HG02588 (cell line): ENCODE results near the gene LRIT1.

Source experiments
- ATAC-seq: cut with Tn5 transposase; IDR thresholded peaks from one replicate; pipeline ENCODE4 v1.9.1; 2021; ENCODE audit warnings: mild to moderate bottlenecking, moderate library complexity; ENCODE audit not compliant: unreplicated experiment

LRIT1 gene

DNA sequence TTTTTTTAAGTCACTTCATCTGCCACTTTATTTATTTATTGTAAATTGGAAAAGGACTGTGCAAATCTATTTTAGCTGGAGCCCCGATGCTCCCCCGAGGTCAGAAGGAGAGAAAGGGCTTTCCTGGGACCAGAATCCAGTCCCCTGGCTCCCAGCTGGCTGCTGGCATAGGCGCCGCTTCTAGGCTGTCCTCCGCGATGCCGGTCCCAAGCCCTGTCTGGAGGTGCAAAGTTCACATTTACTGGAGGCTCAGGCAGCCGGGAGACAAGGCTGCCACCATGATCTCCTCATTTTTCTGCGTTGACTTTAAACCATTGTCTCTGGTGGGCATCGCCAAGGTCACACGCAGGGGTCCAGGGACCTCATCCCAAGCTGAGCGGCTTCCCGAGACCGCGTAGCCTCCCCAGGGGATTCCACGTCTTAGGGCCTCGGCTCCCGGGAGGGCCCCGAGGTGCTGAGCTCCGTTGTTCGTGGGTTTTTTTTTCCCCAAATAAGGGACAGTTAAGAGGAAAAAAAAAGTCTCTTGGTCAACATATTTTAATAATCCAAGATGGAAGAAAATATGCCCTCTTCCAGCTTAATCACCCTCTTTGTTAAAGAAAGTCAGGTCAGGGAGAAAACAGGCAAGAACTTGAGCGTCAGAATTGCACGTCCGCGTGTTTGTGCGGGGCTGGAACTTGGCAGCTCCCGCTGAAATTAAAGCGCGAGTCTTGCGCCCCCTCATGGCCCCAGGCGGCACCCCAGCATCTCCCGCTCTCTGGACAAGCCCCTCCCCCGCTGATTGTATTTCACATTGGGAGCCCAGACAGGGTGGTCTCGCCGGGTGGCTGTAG lies 15.4 kb upstream of the LRIT1 start:
- no peak for ATAC-seq

GRCh38 chr10:84254552-84255478 lies 13.5 kb upstream of the LRIT1 start:
- ATAC-seq, result no peak

GRCh38 chr10:84248794-84249193 lies 7.4 kb upstream of the LRIT1 start:
- no peak for ATAC-seq

DNA sequence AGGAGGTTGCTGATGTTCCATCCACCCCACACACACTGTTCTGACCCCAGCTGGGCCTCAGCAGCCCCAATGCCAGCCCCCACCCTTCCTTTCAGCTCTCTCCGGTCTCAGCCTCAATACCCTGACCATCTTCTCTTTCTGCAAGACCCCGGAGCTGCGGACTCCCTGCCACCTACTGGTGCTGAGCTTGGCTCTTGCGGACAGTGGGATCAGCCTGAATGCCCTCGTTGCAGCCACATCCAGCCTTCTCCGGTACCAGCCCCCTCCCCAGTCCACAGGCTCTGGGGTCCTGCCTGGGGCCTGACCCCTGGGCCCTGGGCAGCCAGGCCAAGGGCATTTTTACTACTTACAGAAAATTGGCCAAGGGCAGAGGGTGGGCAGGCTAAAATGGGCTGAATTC lies 6.2 kb upstream of the LRIT1 start:
- no peak for ATAC-seq

DNA sequence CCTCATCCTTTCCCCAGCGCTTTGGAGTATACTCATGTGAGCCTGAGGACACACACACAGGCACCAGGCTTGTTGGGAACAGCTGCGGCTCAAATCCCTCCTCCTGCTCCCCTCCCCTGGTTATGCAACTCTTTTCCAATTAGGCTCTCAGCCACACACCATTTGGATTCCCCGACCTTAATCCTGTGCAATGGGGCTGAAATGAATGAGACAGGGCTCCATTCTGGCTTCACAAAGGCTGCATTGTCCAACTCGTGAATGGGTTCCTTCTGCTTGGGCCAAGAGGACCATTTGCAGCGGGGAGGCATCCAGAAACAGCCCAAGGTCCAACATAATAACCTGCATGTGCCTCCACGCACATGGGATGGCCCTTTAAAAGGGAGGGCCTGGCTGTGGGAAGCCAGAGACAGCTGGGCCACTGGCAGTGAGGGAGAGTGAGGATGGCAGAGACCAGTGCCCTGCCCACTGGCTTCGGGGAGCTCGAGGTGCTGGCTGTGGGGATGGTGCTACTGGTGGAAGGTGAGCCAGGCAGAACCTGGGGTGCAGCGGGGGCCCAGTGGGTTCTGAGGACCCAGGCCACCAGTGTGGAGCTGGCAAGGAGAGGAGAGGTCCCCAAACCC lies 3.4 kb upstream of the LRIT1 start, which contains the start of gene RGR:
TSS of gene RGR (plus strand) at position 403 of the 620 bp plus-strand sequence. CDS start at position 441, 38 bp downstream.
- no peak for ATAC-seq

- ATAC-seq, result no peak
Observed at GRCh38 chr10:84243759-84244158, 2.4 kb upstream of the LRIT1 start.

DNA sequence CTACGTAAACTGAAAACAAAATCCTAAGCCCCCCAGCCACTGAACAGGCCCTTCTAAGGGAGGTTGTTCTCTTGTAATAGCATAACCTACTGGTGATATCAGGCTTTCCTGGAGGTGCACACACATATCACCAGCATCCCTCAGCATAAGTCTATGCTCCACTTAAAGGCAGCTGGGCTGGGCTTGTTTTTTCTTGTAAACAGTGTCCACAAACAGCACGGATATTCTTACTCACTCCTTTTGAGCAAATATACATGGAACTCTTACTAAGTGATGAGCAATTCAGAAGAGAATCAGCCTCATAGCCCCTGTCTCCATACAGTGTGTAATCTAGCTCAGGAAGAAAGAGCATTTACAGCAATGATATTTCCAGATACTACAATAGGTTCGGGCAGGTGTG lies 2.4 kb downstream of the LRIT1 start:
- ATAC-seq, result no peak

- no peak for ATAC-seq
Observed at GRCh38 chr10:84237199-84238051, 3.9 kb downstream of the LRIT1 start.

- ATAC-seq, result no peak
Observed at GRCh38 chr10:84236807-84237198, 4.5 kb downstream of the LRIT1 start.

- ATAC-seq, result no peak
Observed at GRCh38 chr10:84235096-84235495, 6.2 kb downstream of the LRIT1 start.

DNA sequence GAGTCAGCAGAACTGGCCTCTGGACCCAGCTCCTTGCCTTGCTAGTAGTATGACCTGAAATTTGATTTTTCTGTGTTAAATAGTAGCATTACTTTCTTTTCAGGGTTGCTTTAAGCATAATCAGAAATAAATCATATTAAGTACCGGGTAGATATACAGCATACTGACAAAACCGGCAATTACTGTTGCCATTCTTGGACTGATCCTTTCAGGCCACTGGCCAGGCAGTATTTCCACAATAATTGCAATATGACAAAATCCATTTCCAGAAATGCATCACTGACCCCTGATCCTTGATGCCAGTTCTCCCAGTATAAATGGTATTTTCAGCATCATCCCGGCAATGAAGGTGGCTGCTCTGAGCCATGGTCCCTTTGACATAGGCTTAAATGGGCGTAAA lies 6.9 kb downstream of the LRIT1 start:
- ATAC-seq, result no peak

GRCh38 chr10:84233940-84234339 lies 7.4 kb downstream of the LRIT1 start:
- ATAC-seq, result no peak

DNA sequence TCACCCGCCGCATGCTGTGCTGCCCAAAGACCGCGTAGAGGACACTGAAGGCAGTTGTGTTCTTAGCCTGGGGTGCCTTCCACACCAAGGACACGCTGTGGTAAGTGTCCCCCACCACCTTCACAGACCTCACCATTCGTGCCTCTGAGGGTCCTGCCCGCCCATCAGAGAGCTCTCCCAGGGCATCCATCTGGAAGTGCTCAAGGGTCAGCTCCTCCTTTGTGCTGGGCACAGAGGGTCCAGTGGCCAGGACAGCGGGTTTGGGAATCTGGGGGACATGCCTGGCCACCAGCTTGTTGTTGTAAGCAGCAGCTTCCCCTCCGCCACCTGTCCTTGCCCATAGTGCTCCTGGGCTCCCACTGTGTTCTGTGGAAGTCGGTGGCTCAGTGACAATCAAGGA lies 9.0 kb downstream of the LRIT1 start:
- no peak for ATAC-seq

- no peak for ATAC-seq
Observed at GRCh38 chr10:84230359-84230758, 11.0 kb downstream of the LRIT1 start.

- ATAC-seq, result no peak
Observed at GRCh38 chr10:84227810-84228209, 13.5 kb downstream of the LRIT1 start.

DNA sequence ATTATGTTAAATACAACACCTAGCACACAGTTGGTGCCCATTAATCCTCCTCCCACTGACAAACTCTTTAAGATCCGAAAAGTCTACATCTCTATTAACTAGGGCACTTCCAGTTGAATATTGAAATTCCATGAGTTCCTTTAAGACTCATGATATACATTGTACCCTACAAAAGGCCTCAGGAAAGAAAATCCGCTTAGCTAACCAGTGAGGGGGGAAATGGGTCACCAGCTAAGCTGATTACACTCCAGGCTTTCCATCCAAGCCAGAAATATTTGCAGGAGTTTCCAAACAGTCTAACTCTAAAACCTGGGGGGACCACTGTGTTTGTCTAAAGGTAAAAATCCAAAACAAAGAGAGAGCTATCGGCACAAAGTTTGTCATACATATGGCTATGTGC lies 14.7 kb downstream of the LRIT1 start:
- no peak for ATAC-seq

- no peak for ATAC-seq
Observed at GRCh38 chr10:84225427-84226173, 15.7 kb downstream of the LRIT1 start, which contains the start of gene LRIT2. LRIT2 (minus strand) TSS chr10:84225544; CDS start chr10:84225520, 24 bp downstream.

DNA sequence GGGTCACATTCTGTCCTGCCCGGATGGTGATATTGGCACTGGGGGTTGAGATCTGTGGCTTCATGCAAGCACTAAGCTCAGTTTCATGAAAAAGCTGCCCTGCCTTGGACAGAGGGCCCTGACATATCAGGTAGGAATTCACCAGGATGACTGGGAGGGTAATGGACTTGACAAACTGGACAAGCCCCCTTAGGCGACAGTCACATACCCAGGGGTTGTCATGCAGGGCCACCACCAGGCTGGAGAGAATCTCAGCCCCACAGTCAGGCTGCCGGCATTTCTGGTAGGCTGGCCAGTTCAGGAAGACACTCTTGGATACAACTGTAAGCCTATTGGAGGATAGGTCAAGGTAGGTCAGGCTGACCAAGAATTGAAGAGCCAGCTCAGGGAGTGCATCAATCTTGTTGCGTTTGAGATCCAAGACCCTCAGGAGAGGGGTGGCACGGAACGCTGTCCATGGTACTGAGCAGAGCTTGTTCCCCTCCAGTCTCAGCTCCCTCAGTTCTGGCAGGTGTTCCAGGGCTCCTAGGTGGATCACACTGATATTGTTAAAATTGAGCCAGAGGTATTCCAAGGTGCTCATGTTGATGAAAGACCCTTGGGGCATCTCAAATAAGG lies 16.8 kb downstream of the LRIT1 start:
- no peak for ATAC-seq

GRCh38 chr10:84221916-84222315 lies 19.4 kb downstream of the LRIT1 start:
- ATAC-seq, result no peak
